Peyer's patch (tissue), 4 donors: ENCODE data around the gene MAP4K5. TPM values are rescaled to one million over a fixed set of nuclear protein-coding genes. Genes with fewer than 3 reads are reported as not detected.

ENCODE experiments used
- DNase-seq, 3 donors: peaks; one replicate each; pipeline ENCODE4 v3.0.0-alpha.2; 2017 to 2019
- H3K27ac ChIP-seq, 4 donors: fragments of 200-600 bp; sonication (generic); one replicate each; pipeline ENCODE4 v1.5.1; 2016 to 2019
- H3K27me3 ChIP-seq, 2 donors: fragments of 200-600 bp; sonication (generic); one replicate each; pipeline ENCODE4 v1.5.1; 2019
- H3K36me3 ChIP-seq, 3 donors: fragments of 200-600 bp; sonication (generic); one replicate each; pipeline ENCODE4 v1.5.1; 2016 to 2019
- H3K4me1 ChIP-seq, 4 donors: fragments of 200-600 bp; sonication (generic); one replicate each; pipeline ENCODE4 v1.5.1; 2016 to 2019
- H3K4me3 ChIP-seq, 4 donors: fragments of 200-600 bp; sonication (generic); 1 replicate in 3 of 4; 2 replicates in 1 of 4; pipeline ENCODE4 v1.5.1; 2016 to 2019; ENCODE audit warnings: mild to moderate bottlenecking in 1 of 4
- H3K9me3 ChIP-seq, 4 donors: fragments of 200-600 bp; sonication (generic); one replicate each; pipeline ENCODE4 v1.5.1; 2016 to 2019; ENCODE audit warnings: mild to moderate bottlenecking in 1 of 4
- POLR2A ChIP-seq, 2 donors: fragments of 450-650 bp; IDR thresholded peaks; one replicate each; pipeline ENCODE4 v1.5.1; 2017; ENCODE audit warnings: antibody characterized with exemption in 2 of 2, mild to moderate bottlenecking in 2 of 2, moderate library complexity in 2 of 2
- total RNA-seq, 4 donors: library from RNA; depleted of rRNA; stranded (reverse); fragments of >200 nt; gene quantifications; one replicate each; pipeline ENCODE4 v1.1.0, GENCODE V29; 2016
- TF ChIP-seq, protein P1 (sequence below), 6 experiments: fragments of 450-650 bp in 4 of 6; fragments of 200-600 bp in 2 of 6; sonication (generic) in 1 of 6; IDR thresholded peaks; one replicate each; pipeline ENCODE4 v1.5.1; 2017 to 2019; ENCODE audit warnings: antibody characterized with exemption in 6 of 6, mild to moderate bottlenecking in 3 of 6, moderate library complexity in 1 of 6

The MAP4K5 gene
- total RNA-seq, 4 donors from 2014 or later = 47.1 to 123 (median 78.4) TPM

DNA sequence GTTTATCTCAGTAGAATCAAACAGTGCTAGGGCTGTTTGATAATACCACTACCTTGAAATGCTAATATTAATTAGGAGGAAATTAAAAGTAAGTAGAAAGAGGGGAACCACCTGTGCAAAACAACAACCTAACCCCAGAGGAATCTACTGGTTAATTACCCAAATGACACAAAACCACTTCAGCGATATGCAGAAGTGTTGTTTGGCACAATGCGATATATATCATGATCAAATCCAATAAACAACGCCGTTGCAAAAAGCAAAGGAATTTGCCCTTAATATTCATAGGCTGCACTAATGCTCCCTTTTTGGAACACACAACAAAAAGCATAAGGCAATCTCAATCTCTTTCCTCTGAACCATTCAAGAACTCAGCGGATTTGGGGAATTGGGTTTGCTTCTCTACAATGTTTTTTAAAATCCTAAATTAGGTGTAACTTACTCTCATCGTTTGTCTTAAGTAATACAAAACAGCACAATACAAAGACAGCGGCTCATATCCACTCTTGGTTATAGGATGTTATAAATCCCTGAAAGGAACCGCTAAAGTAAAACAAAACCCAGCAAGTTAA lies 1.5 kb downstream of the MAP4K5 start:
- no peaks in the 10 kb centered on the region for H3K27me3 ChIP-seq
- no peak overlapping the region for H3K27ac ChIP-seq
- TF ChIP-seq, protein P1, sequence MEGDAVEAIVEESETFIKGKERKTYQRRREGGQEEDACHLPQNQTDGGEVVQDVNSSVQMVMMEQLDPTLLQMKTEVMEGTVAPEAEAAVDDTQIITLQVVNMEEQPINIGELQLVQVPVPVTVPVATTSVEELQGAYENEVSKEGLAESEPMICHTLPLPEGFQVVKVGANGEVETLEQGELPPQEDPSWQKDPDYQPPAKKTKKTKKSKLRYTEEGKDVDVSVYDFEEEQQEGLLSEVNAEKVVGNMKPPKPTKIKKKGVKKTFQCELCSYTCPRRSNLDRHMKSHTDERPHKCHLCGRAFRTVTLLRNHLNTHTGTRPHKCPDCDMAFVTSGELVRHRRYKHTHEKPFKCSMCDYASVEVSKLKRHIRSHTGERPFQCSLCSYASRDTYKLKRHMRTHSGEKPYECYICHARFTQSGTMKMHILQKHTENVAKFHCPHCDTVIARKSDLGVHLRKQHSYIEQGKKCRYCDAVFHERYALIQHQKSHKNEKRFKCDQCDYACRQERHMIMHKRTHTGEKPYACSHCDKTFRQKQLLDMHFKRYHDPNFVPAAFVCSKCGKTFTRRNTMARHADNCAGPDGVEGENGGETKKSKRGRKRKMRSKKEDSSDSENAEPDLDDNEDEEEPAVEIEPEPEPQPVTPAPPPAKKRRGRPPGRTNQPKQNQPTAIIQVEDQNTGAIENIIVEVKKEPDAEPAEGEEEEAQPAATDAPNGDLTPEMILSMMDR (IDR thresholded peaks at IDR 0.05) = no peak
- no peak for TF ChIP-seq POLR2A (IDR thresholded peaks at IDR 0.05)
- H3K36me3 ChIP-seq = no peaks in the 10 kb centered on the region
- H3K9me3 ChIP-seq = no peaks in the 10 kb centered on the region
- H3K4me3 ChIP-seq = peak overlapping the region in 3 of 4 donors; percentile 76 to 85 (median 82)
- DNase-seq = no peak
- peaks cover 0 to 38% (median 7%) of the 10 kb centered on the region in 4 donors for H3K4me1 ChIP-seq

DNA sequence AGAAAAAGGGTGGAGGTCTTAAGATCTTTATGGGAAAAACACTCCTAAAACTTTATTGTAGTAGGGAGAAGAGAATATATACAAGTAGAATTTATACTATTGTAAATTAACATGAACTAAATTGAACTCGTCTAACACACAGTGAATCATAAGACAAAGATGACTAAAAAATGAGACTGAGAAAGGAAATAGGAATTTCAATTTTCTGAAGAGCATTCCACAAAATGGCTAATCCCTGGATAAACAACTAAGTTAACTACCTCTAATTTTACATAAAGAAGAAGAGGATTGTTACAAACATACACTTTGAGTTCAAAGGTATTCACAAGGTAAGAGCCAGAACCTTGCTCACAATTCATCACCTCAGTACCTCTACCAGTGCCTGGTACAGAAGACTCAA lies 2.0 kb downstream of the MAP4K5 start:
- Histone ChIP-seq H3K27ac (no peak overlapping the region), H3K27me3 (no peaks in the 10 kb centered on the region), H3K36me3 (no peaks in the 10 kb centered on the region), H3K4me1 (peaks cover 0 to 43% (median 7%) of the 10 kb centered on the region in 4 donors), H3K9me3 (no peaks in the 10 kb centered on the region), H3K4me3 (peak overlapping the region in 1 of 4 donors; percentile 76)
- TF ChIP-seq, protein P1 (IDR thresholded peaks at IDR 0.05) = no peak
- DNase-seq = no peak

DNA sequence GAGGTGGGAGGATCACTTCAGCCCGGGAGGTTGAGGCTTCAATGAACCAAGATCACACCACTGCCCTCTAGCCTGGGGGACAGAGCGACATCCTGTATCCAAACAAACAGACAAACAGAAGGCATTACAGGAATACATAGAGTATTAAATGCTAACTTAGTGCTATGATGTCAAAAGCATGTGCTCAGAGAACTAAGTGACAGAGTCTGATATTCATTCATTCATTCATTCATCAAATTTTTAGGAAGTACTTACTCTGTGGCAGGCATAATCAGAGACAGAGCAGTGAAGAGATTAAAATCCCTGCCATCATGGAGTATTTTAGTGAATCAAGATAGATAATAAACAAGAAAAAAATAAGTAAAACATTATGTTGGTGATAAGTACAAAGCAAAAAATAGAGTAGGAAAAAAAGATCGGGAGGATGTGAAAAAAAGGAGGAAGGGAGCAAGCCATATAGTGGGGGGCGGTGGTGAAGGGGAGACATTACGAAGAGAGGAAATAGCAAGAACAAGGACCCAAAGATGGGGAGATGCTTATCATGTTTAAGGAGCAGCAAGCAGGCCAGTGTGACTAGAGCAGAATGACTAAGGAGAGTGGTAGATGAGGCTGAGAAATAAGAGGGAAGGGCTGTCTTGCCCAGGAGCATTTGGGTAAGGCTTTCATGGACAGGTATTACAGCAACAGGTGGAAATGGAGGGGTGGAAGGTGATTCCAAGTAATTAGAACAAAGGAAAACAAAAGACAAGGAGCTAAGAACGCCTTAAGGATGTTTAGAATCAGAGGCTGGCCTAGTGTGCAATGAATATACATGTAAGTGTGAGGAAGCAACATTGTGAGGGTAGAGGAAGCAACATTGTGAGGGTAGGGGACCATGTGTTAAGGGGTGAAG lies 2.8 kb downstream of the MAP4K5 start:
- H3K9me3 ChIP-seq = no peaks in the 10 kb centered on the region
- H3K27ac ChIP-seq = no peak overlapping the region
- no peak overlapping the region for H3K4me3 ChIP-seq
- no peak for TF ChIP-seq POLR2A (IDR thresholded peaks at IDR 0.05)
- TF ChIP-seq, protein P1 (IDR thresholded peaks at IDR 0.05) = no peak
- no peaks in the 10 kb centered on the region for H3K27me3 ChIP-seq
- no peaks in the 10 kb centered on the region for H3K36me3 ChIP-seq
- H3K4me1 ChIP-seq = peaks cover 0 to 45% (median 8%) of the 10 kb centered on the region in 4 donors
- no peak for DNase-seq

DNA sequence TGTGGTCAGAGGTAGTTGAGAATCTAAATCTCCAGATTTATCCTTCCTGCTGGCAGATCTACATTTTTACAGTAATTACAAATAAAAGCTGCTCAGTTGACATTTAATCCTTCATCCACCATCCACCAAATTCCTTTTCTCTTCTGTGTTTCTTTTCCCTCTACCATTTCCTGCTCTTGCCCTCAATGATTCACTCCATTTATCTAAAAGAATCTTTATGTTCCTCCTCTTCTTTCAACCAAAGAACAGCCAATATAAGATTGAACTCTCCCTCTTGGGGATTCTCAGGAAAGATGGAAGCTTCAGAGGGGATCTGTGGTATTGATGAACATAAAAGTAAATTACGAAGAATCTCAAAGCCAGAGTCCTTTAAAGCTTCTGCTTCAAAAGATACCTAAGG lies 4.4 kb downstream of the MAP4K5 start:
- TF ChIP-seq POLR2A (IDR thresholded peaks at IDR 0.05) = no peak
- Histone ChIP-seq H3K4me1 (peaks cover 0 to 52% (median 7%) of the 10 kb centered on the region in 4 donors), H3K4me3 (no peak overlapping the region), H3K27me3 (no peaks in the 10 kb centered on the region), H3K36me3 (no peaks in the 10 kb centered on the region), H3K27ac (no peak overlapping the region), H3K9me3 (no peaks in the 10 kb centered on the region)
- DNase-seq = no peak

DNA sequence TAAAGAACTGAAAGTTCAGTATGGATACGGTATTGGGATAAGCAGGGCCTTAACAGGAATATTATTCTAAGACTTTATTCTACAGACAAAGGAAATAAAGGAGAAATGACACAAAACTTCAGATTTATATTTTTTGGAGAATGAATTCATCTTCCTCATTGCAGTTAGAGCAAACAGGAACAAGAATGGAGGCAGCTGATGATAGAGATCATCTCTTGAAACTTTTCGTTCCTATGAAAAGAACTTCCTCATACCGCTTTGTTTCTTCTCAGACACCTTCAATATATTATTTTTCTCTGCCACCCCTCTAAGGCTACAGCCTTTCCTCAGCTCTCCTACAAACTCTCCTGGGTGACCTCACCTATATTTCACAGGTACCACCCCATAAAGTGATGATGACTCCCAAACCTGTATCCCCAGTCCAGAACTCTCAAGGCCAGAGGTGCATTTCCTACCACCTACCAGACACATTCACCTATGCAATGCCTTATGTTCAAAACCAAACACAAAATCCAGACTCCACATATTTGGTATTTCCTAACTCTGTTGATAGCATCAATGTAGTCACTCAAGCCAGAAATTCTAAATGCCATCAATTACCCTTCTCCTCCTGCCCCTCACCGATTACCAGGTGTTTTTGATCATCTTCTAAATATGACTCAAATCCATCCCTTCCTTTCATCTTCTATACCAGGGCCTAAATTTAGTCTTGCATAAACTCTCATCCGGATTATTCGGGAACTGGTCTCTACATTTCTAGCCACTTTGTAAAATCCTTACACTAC lies 7.4 kb downstream of the MAP4K5 start:
- DNase-seq = no peak
- Histone ChIP-seq H3K4me1 (peaks cover 0 to 59% (median 10%) of the 10 kb centered on the region in 4 donors), H3K9me3 (no peaks in the 10 kb centered on the region), H3K27ac (peak overlapping the region in 1 of 4 donors; percentile 3), H3K4me3 (no peak overlapping the region), H3K36me3 (no peaks in the 10 kb centered on the region), H3K27me3 (no peaks in the 10 kb centered on the region)
- TF ChIP-seq POLR2A (IDR thresholded peaks at IDR 0.05) = no peak
- TF ChIP-seq, protein P1 (IDR thresholded peaks at IDR 0.05) = no peak
